Measurements from ENCODE around the gene TRIO. TPM values are rescaled to one million over a fixed set of nuclear protein-coding genes. Genes with fewer than 3 reads are reported as not detected.

The TRIO gene
- polyA plus RNA-seq, 1 of the 3 experiments (the other 2 are of a cell fraction) = 229 TPM

DNA sequence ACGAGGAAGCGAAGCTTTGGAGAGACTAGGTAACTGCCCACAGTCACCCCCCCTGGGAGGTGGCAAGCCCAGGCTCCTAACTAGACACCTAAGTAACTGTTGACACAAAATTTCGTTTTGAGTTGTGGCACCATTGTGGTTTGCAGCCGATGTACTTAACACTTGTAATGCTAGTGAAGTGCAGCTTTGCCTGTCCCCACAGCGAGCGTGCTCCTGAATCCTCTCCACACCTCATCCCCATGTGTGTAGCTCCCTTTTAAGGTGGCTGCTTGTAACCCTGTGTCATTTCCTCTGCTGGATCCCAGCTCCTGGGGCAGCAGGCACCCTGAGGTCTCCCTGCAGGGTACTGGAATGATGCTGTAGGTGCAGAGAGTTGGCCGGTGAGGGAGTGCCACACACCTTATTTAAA, 114.9 kb downstream of the TRIO start:
- Histone ChIP-seq H3K36me3 (replicated peaks in 1 of 2; ENCODE audit: control insufficient read depth in 1 of 2, insufficient read depth in 2 of 2, low read length in 1 of 2) (peaks cover 0 to 29% of the 10 kb centered on the region in 2 experiments), H2AFZ (ENCODE audit: low read depth) (no peak overlapping the region), H3K9me2 (no peaks in the 10 kb centered on the region), H3K79me2 (ENCODE audit: insufficient read depth) (peaks cover 100% of the 10 kb centered on the region), H3F3A (replicated peaks; ENCODE audit: insufficient read depth) (peaks cover 22% of the 10 kb centered on the region), H3K4me2 (no peak overlapping the region), H3K9ac (no peak overlapping the region), H3K4me1 (ENCODE audit: control insufficient read depth in 1 of 2, insufficient read depth in 2 of 2, low read depth in 1 of 2, low read length in 1 of 2) (peaks cover 31 to 40% of the 10 kb centered on the region in 2 experiments; a peak in 3 of 4 replicates), H3K9me3 (no peaks in the 10 kb centered on the region), H4K20me1 (ENCODE audit: insufficient read depth) (peaks cover 75% of the 10 kb centered on the region), H3K27ac (ENCODE audit: low read depth in 2 of 2, low read length in 1 of 2) (no peak overlapping the region), H3K27me3 (ENCODE audit: insufficient read depth) (no peaks in the 10 kb centered on the region), H3K4me3 (ENCODE audit: low read depth in 2 of 2, low read length in 1 of 2) (no peak overlapping the region)
- 69% methylated on average over 4 of the region's 7 CpGs for WGBS (ENCODE audit: low lambda C conversion rate)
- CTCF ChIA-PET = interaction anchor here (0.8 to 2.7 kb wide), 4 partner anchors 10 to 115 kb away, joined by 3 to 6 read pairs (median 4); partner anchors contain the start of gene TRIO
- POLR2A ChIA-PET = no interaction called here
- TF ChIP-seq SMC3 (IDR thresholded peaks at IDR 0.05; ENCODE audit: low read depth, low read length) (no peak), TEAD4 (IDR thresholded peaks at IDR 0.05; ENCODE audit: borderline replicate concordance, insufficient read depth) (no peak), CHD2 (IDR thresholded peaks at IDR 0.05; ENCODE audit: low read length, partially characterized antibody) (no peak), EZH2phosphoT487 (IDR thresholded peaks at IDR 0.05; ENCODE audit: borderline replicate concordance, low read depth) (no peak), POLR2AphosphoS5 (IDR thresholded peaks at IDR 0.05; ENCODE audit: low read depth, low read length) (no peak), ZBTB33 (IDR thresholded peaks at IDR 0.05; ENCODE audit: borderline replicate concordance, low read depth) (no peak), NFIC (IDR thresholded peaks at IDR 0.05; ENCODE audit: borderline replicate concordance) (no peak), CTCF (IDR thresholded peaks at IDR 0.05) (no peak), RXRA (IDR thresholded peaks at IDR 0.05; ENCODE audit: borderline replicate concordance, low read depth) (no peak), MXI1 (IDR thresholded peaks at IDR 0.05; ENCODE audit: low read depth, low read length) (no peak), RFX5 (IDR thresholded peaks at IDR 0.05; ENCODE audit: low read length) (no peak), IRF3 (IDR thresholded peaks at IDR 0.05; ENCODE audit: low read depth, low read length) (no peak), SIN3A (IDR thresholded peaks at IDR 0.05; ENCODE audit: borderline replicate concordance, low read depth, low read length) (no peak), FOSL2 (IDR thresholded peaks at IDR 0.05; ENCODE audit: borderline replicate concordance, low read depth) (no peak), RAD21 (IDR thresholded peaks at IDR 0.05; ENCODE audit: low read length) (no peak)
- TF ChIP-seq, protein P1, sequence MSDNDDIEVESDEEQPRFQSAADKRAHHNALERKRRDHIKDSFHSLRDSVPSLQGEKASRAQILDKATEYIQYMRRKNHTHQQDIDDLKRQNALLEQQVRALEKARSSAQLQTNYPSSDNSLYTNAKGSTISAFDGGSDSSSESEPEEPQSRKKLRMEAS (IDR thresholded peaks at IDR 0.05; ENCODE audit: low read depth) = no peak
- DNase-seq = no peak
